Activated gamma-delta T cell treated with anti-CD3 and anti-CD28 coated beads, Interleukin-2, amount 50 U/mL, for 16 hours (primary cell): ENCODE measurements around the gene SDR9C7.

ENCODE experiments used
- DNase-seq: peaks from one replicate; pipeline ENCODE4 v3.0.0-alpha.2; 2020; ENCODE audit warnings: low read depth

Gene SDR9C7

DNA sequence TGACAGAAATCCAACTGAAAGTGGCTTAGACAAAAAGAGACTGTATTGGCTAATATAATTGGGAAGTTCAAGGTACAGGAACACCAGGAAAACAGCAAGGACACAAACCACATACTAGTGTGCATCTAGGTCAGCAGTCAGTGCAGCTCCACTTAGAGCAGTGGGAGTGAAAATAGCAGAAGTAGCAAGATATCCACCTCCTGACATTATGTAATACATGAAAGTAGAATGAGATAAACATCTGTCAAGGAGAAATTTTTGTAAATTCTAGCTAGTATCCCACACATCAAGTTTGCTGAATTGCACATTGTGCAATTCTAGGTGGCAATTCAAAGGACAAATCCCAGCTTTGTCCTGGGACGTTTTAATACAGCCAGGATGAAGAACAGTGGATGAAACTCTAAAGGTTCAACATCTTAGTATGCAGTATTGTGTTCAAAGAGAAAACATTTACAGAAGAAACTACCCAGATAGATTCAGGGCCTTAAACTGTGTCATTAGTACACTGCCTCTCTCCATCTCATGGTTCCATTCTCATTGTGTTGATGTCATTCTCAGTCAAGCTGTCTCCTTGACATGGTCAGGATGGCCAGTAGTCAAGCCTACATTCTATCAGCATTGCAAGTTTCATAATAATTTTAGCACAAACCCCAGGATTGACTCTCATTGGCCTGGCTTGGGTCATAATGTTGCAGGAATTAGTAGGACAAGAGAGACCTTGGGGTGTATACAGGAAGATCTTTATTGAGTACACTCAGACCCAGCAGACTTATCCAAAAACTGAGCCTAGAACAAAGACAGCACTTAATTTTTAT, 56.8 kb downstream of the SDR9C7 start:
- no peak for DNase-seq

DNA sequence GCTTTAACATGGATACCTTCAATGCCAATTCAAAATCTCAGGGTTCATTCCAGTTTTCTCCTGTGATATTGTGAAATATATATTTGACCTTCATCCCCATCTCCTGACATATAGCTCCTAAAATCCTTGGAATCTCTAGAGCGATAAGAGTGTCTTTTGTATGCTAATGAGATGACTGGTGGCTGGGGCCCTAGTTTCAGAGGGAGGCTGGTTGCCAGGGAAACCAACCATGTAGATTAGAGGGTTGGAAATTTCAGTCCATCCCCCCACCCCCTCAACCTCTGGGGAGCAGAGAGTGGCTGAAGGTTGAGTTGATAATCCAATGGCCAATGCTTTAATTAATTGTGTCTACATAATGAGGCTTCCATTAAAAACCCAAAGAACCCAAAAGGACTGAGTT, 59.4 kb downstream of the SDR9C7 start:
- DNase-seq = no peak

DNA sequence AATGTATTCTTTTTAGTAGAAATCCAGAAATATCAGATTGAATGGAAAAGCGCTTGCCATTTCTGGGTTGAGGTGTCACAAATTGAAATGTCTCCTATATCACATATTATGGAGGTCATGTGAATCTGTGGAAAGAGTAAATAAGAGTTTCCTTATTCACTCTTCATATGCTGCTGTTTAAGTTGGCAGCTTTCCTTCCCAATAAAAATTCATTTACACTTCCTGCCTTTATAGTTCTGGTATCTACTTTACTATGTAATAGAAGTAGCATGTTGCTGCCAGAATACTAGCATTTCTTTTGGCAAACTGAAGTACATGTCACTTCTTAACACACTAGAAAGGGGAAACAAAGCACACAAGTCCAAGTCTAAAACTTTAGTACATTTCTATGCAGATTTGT, 60.8 kb downstream of the SDR9C7 start:
- DNase-seq = no peak
